Gastrocnemius medialis (tissue), 4 donors: ENCODE measurements around the gene OOSP1. TPM values are rescaled to one million over a fixed set of nuclear protein-coding genes. Genes with fewer than 3 reads are reported as not detected.

Experiments
- ATAC-seq, 2 donors: fragments of 150-250 bp; one replicate each; pipeline ENCODE4 v1.9.1; 2016
- DNase-seq, 2 donors: peaks; one replicate each; pipeline ENCODE4 v3.0.0-alpha.2; 2019
- H3K27ac ChIP-seq, 4 donors: fragments of 200-600 bp; sonication (generic); 1 replicate in 1 of 4; 2 replicates in 3 of 4; pipeline ENCODE4 v1.5.1; 2016 to 2018; ENCODE audit warnings: mild to moderate bottlenecking in 2 of 4, moderate library complexity in 1 of 4
- H3K27me3 ChIP-seq, 3 donors: fragments of 200-600 bp; sonication (generic) in 2 of 3; 1 replicate in 1 of 3; 2 replicates in 2 of 3; pipeline versions ENCODE4 v1.5.1 to v1.6.0; 2016 to 2019; ENCODE audit warnings: mild to moderate bottlenecking in 1 of 3, moderate library complexity in 1 of 3
- H3K36me3 ChIP-seq, 2 donors: fragments of 200-600 bp; sonication (generic) in 1 of 2; one replicate each; pipeline ENCODE4 v1.5.1; 2017 to 2018
- H3K4me1 ChIP-seq, 2 donors: fragments of 200-600 bp; sonication (generic) in 1 of 2; one replicate each; pipeline ENCODE4 v1.5.1; 2016 to 2017; ENCODE audit warnings: mild to moderate bottlenecking in 2 of 2
- H3K4me3 ChIP-seq, 4 donors: fragments of 200-600 bp; sonication (generic) in 3 of 4; 1 replicate in 1 of 4; 2 replicates in 3 of 4; pipeline ENCODE4 v1.5.1; 2016 to 2019; ENCODE audit warnings: mild to moderate bottlenecking in 2 of 4
- H3K9me3 ChIP-seq, 3 donors: fragments of 200-600 bp; sonication (generic) in 2 of 3; 1 replicate in 1 of 3; 2 replicates in 2 of 3; pipeline ENCODE4 v1.5.1; 2016 to 2019
- POLR2A ChIP-seq, 2 donors: fragments of 450-650 bp; IDR thresholded peaks; one replicate each; pipeline ENCODE4 v1.6.1; 2017; ENCODE audit warnings: antibody characterized with exemption in 2 of 2, mild to moderate bottlenecking in 2 of 2, moderate library complexity in 2 of 2
- in situ Hi-C, 4 donors: fragments of 200-750 bp; cut with MboI; loops; one replicate each; pipeline versions ENCODE4 v1.15.0 to v1.8.0; 2017; ENCODE audit warnings: low sequenced_read_pairs in 4 of 4
- intact Hi-C: fragments of 100-400 bp; cut with DNase I; formaldehyde crosslinking; loops from one replicate; pipeline ENCODE4 v1.15.1; 2023; ENCODE audit warnings: low total_unique reads
- total RNA-seq, 4 donors: library from RNA; depleted of rRNA; stranded (reverse); fragments of >200 nt; gene quantifications; one replicate each; pipeline versions ENCODE4 v1.1.0 to v1.2.3, GENCODE V29; 2016
- TF ChIP-seq, protein P1 (sequence below), 5 experiments: fragments of 450-650 bp in 3 of 5; fragments of 200-600 bp in 2 of 5; sonication (generic) in 2 of 5; IDR thresholded peaks in 4 of 5; conservative IDR thresholded peaks in 1 of 5; 1 replicate in 4 of 5; 2 replicates in 1 of 5; pipeline ENCODE4 v1.5.1; 2016 to 2019; ENCODE audit warnings: antibody characterized with exemption in 5 of 5, mild to moderate bottlenecking in 3 of 5, moderate library complexity in 3 of 5

OOSP1 gene
- total RNA-seq, 4 donors from 2014 or later, result not detected

DNA sequence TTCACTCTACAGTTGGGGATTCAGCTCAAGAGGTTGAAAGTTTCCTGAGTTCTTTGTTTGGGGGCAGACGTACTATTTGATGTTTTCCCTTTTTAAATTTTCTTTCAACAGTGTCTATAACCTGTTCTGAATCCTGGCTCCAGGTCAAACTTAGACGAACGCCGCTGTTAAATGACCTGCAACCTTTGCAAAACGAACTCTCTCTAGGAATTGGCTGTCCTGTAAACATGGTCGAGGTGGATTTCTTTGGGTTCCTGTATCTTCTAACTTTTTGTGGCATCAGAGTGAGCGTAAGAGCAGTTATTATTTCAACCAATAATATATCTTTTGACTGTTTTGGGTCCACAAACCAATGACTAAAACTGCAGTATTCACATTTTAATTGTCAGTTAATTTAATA lies 27.2 kb downstream of the OOSP1 start:
- H3K4me1 ChIP-seq, result no peaks in the 10 kb centered on the region
- DNase-seq, result no peak
- no peaks in the 10 kb centered on the region for H3K9me3 ChIP-seq
- intact Hi-C loops (no loop called here), in situ Hi-C loops (no loop called here)
- no peaks in the 10 kb centered on the region for H3K36me3 ChIP-seq
- H3K4me3 ChIP-seq, result no peak overlapping the region
- ATAC-seq, result no peak
- no peaks in the 10 kb centered on the region for H3K27me3 ChIP-seq
- TF ChIP-seq, protein P1, sequence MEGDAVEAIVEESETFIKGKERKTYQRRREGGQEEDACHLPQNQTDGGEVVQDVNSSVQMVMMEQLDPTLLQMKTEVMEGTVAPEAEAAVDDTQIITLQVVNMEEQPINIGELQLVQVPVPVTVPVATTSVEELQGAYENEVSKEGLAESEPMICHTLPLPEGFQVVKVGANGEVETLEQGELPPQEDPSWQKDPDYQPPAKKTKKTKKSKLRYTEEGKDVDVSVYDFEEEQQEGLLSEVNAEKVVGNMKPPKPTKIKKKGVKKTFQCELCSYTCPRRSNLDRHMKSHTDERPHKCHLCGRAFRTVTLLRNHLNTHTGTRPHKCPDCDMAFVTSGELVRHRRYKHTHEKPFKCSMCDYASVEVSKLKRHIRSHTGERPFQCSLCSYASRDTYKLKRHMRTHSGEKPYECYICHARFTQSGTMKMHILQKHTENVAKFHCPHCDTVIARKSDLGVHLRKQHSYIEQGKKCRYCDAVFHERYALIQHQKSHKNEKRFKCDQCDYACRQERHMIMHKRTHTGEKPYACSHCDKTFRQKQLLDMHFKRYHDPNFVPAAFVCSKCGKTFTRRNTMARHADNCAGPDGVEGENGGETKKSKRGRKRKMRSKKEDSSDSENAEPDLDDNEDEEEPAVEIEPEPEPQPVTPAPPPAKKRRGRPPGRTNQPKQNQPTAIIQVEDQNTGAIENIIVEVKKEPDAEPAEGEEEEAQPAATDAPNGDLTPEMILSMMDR (IDR thresholded peaks at IDR 0.05 in 4 of 5, conservative IDR thresholded peaks at IDR 0.05 in 1 of 5), result no peak
- H3K27ac ChIP-seq, result no peak overlapping the region

DNA sequence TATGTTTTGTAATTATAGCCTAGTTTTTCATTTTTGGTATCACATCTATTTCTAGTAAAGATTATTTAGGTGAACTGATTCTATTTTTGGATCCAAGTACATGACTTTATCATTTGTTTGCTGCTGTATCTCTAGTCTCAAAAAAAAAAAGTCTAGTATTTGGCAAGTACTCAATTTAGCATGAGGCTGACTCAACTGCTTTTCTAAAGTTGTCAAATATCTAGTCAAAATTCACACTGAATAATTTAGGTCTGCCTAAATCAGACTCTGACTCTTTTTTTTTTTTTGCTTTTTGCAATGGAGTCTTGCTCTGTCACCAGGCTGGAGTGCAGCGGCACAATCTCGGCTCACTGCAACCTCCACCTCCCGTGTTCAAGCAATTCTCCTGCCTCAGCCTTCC lies 28.0 kb downstream of the OOSP1 start:
- in situ Hi-C loops, result no loop called here
- Histone ChIP-seq H3K27me3 (no peaks in the 10 kb centered on the region), H3K4me3 (no peak overlapping the region), H3K27ac (no peak overlapping the region), H3K36me3 (no peaks in the 10 kb centered on the region), H3K4me1 (no peaks in the 10 kb centered on the region), H3K9me3 (no peaks in the 10 kb centered on the region)
- no peak for TF ChIP-seq POLR2A (IDR thresholded peaks at IDR 0.05)
- TF ChIP-seq, protein P1 (IDR thresholded peaks at IDR 0.05 in 4 of 5, conservative IDR thresholded peaks at IDR 0.05 in 1 of 5), result no peak
- ATAC-seq (no peak), DNase-seq (no peak)
- intact Hi-C loops, result no loop called here

DNA sequence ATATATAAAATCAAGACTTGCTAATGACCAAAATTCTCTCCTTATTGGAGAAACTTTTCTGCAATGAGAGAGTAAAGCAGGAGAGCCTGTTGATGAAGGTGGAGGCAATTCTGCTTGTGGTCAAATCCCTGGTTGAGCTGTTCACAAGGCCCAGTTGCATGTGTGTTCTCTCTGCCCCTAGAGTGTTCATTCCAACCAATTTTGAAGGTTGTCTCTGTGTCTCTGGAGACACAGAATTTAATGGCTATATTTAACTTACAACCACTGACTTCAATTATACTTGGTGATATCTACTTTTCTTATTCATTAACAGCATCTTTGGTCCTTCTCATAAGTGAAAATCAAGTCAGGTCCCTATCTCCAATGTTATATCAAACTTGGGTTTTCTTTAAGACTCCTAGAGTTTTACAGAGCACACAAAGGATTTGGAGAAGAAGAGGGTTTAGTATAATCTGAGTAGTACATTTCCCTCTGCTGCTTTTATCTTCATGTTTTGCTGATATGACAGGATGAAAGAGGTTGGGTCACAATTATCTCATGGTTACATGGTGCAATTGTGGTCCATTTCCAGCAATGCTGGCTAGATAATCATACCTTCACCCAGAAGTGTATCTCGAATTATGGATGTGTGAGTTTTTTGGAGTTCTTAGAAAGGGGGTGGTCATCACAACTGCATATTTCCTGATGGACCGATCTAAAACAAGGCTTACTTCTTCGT lies 29.6 kb downstream of the OOSP1 start:
- Histone ChIP-seq H3K9me3 (no peaks in the 10 kb centered on the region), H3K27me3 (no peaks in the 10 kb centered on the region), H3K4me3 (no peak overlapping the region), H3K27ac (no peak overlapping the region), H3K36me3 (no peaks in the 10 kb centered on the region), H3K4me1 (no peaks in the 10 kb centered on the region)
- intact Hi-C loops (no loop called here), in situ Hi-C loops (no loop called here)
- no peak for ATAC-seq
- no peak for TF ChIP-seq POLR2A (IDR thresholded peaks at IDR 0.05)
- TF ChIP-seq, protein P1 (IDR thresholded peaks at IDR 0.05 in 4 of 5, conservative IDR thresholded peaks at IDR 0.05 in 1 of 5), result no peak
- DNase-seq, result no peak

DNA sequence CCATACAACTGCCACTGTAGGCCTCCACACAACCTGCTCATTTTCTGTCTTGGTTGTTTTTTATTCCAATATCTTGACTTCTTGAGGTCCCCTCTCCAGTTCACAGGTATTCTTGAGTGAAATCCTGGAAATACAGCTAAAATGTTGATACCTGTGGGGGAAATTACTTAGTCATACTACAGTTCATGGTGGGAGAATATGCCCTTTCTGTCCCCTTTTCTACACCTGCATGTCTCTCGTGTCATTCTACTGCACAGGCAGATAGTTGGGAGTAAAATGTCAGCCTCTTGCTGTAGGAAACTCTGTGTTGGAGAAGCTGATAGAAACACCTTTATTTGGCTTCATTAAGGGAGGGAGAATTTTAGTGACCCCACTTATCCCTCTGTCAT lies 30.2 kb downstream of the OOSP1 start:
- H3K4me3 ChIP-seq, result no peak overlapping the region
- H3K27me3 ChIP-seq, result no peaks in the 10 kb centered on the region
- no peaks in the 10 kb centered on the region for H3K4me1 ChIP-seq
- in situ Hi-C loops, result no loop called here
- no peak for TF ChIP-seq POLR2A (IDR thresholded peaks at IDR 0.05)
- TF ChIP-seq, protein P1 (IDR thresholded peaks at IDR 0.05 in 4 of 5, conservative IDR thresholded peaks at IDR 0.05 in 1 of 5), result no peak
- intact Hi-C loops, result no loop called here
- H3K27ac ChIP-seq, result no peak overlapping the region
- DNase-seq (no peak), ATAC-seq (no peak)
- no peaks in the 10 kb centered on the region for H3K36me3 ChIP-seq
- H3K9me3 ChIP-seq, result no peaks in the 10 kb centered on the region

DNA sequence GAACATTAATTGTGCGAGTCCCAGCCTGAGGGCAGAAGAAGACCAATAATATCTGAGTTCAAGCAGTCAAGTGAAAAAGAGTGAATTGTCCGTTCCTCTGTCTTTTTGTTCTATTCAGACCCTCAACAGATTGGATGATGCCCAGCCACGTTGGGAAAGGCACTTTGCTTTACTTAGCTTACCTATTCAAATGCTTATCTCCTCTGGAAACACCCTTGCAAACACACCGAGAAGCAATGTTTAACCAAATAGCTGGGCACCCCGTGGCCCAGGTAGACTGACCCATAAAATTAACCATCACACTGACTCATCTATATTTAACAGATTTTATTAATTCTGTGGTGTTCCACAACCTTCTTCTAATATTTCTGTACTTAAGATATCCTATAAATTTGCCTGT lies 34.9 kb downstream of the OOSP1 start:
- no peaks in the 10 kb centered on the region for H3K27me3 ChIP-seq
- in situ Hi-C loops, result no loop called here

More for the DNA sequence above, 34.9 kb downstream of the OOSP1 start:
- Histone ChIP-seq H3K9me3 (no peaks in the 10 kb centered on the region), H3K36me3 (no peaks in the 10 kb centered on the region), H3K4me3 (no peak overlapping the region), H3K27ac (no peak overlapping the region), H3K4me1 (no peaks in the 10 kb centered on the region)
- intact Hi-C loops, result no loop called here
- TF ChIP-seq, protein P1 (IDR thresholded peaks at IDR 0.05 in 4 of 5, conservative IDR thresholded peaks at IDR 0.05 in 1 of 5), result no peak
- no peak for TF ChIP-seq POLR2A (IDR thresholded peaks at IDR 0.05)
- ATAC-seq (no peak), DNase-seq (no peak)
